HepG2 (cell line): ENCODE data around the gene CHKB. TPM values are rescaled to one million over a fixed set of nuclear protein-coding genes. Genes with fewer than 3 reads are reported as not detected.

ENCODE experiments used
- HOXA7 ChIP-seq: sonication (generic); formaldehyde crosslinking; IDR thresholded peaks from 2 replicates; pipeline ENCODE4 v1.8.1; 2022; ENCODE audit warnings: mild to moderate bottlenecking, missing genetic modification reagents, moderate library complexity
- SRSF9 ChIP-seq: fragments of 200-400 bp; formaldehyde crosslinking; IDR thresholded peaks from 2 replicates; pipeline ENCODE4 v1.6.1; 2018; ENCODE audit warnings: borderline replicate concordance, mild to moderate bottlenecking, low read depth, low read length; ENCODE audit not compliant: insufficient read depth, poor library complexity, severe bottlenecking
- YEATS4 ChIP-seq: sonication (generic); formaldehyde crosslinking; IDR thresholded peaks from 2 replicates; pipeline ENCODE4 v1.4.0; 2020; ENCODE audit warnings: missing genetic modification reagents, borderline replicate concordance
- ZNF432 ChIP-seq: sonication (generic); formaldehyde crosslinking; IDR thresholded peaks from 2 replicates; pipeline ENCODE4 v1.5.0; 2020; ENCODE audit warnings: missing genetic modification reagents, mild to moderate bottlenecking, borderline replicate concordance
- ZNF816 ChIP-seq: sonication (generic); formaldehyde crosslinking; IDR thresholded peaks from 2 replicates; pipeline ENCODE4 v1.8.0; 2022; ENCODE audit warnings: missing genetic modification reagents, mild to moderate bottlenecking, borderline replicate concordance
- polyA plus RNA-seq, 8 experiments: library from polyadenylated mRNA; depleted of rRNA in 3 of 8; stranded (reverse) in 7 of 8; unstranded in 1 of 8; fragments of >200 nt; fragmentation: Illumina TruSeq in 4 of 8; extraction: Trizol in 4 of 8; gene quantifications; 2 replicates each; pipeline versions ENCODE4 v1.2.1 to v1.2.3, GENCODE V29; 2011 to 2016; ENCODE audit warnings: low read depth in 4 of 8, missing spikeins in 1 of 8, mixed read lengths in 1 of 8; ENCODE audit not compliant: insufficient read depth in 1 of 8
- total RNA-seq, 5 experiments: library from RNA; depleted of rRNA; stranded (reverse); fragments of >200 nt; fragmentation: Illumina TruSeq; extraction: Trizol; gene quantifications; 2 replicates each; pipeline ENCODE4 v1.2.3, GENCODE V29; 2016; ENCODE audit warnings: low read depth in 1 of 5
- TF ChIP-seq, protein P1 (sequence below): IDR thresholded peaks from 2 replicates; pipeline ENCODE4 v1.6.1; 2016; ENCODE audit warnings: low read depth, missing genetic modification reagents, missing compliant biosample characterization
- TF ChIP-seq, protein P2 (sequence below): sonication (generic); formaldehyde crosslinking; IDR thresholded peaks from 2 replicates; pipeline ENCODE4 v1.5.1; 2020; ENCODE audit warnings: mild to moderate bottlenecking, moderate library complexity, missing genetic modification reagents
- TF ChIP-seq, protein P3 (sequence below): sonication (generic); formaldehyde crosslinking; IDR thresholded peaks from 2 replicates; pipeline ENCODE4 v1.5.1; 2020; ENCODE audit warnings: mild to moderate bottlenecking, missing genetic modification reagents, moderate library complexity
- TF ChIP-seq, protein P4 (sequence below): sonication (generic); formaldehyde crosslinking; IDR thresholded peaks from 2 replicates; pipeline ENCODE4 v1.5.0; 2020; ENCODE audit warnings: missing genetic modification reagents
- TF ChIP-seq, protein P5 (sequence below): sonication (generic); formaldehyde crosslinking; conservative IDR thresholded peaks from 2 replicates; pipeline ENCODE4 v1.4.0; 2020; ENCODE audit warnings: missing genetic modification reagents

CHKB gene
- total and polyA plus RNA-seq, 2 of the 13 experiments (the other 11 are each of a cell fraction or from before 2014, with no cell fraction given): 24.5 to 42.7 TPM

DNA sequence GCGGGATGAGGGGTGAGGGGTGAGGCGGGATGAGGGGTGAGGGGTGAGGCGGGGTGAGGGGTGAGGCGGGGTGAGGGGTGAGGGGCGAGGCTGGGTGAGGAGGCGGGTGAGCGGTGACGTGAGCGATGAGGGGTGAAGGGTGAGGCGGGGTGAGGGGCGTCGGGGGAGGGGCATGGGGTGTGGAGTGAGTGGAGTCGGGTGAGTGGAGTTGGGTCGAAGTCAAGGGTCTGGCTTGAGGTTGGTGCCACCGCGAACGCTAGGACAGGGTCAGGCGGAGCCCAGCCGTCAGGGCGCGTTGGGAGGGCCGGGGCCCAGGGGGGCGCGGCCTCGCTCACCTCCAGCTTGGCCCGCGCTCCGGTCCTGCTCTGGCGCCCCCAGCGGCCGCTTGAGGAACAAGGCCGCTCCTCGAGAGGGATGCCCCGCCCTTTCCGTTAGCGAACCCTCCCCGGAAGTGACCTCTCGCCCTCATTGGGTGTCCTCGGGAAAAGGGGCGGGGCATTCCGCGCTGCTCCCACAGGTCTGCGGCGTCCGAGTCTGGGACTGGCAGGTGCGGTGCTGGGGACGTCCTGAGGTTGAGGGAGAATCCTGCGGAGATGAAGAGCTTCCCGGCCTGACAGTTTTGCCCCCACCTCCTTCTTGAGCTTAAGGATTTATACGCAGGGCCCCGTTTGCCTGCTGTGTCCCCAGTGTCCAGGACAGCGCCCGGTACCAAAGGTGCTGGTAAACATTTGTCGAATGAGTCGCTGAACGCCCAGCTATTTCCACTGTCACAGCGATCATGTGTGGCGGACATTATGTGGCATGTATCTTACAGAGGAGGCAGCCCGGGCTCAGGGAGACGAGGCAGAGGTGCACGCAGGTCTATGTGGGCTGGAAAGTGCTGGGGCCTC is 19.9 kb downstream of the CHKB start, which contains the start of gene SYCE3 (continued):
- TF ChIP-seq, protein P1, sequence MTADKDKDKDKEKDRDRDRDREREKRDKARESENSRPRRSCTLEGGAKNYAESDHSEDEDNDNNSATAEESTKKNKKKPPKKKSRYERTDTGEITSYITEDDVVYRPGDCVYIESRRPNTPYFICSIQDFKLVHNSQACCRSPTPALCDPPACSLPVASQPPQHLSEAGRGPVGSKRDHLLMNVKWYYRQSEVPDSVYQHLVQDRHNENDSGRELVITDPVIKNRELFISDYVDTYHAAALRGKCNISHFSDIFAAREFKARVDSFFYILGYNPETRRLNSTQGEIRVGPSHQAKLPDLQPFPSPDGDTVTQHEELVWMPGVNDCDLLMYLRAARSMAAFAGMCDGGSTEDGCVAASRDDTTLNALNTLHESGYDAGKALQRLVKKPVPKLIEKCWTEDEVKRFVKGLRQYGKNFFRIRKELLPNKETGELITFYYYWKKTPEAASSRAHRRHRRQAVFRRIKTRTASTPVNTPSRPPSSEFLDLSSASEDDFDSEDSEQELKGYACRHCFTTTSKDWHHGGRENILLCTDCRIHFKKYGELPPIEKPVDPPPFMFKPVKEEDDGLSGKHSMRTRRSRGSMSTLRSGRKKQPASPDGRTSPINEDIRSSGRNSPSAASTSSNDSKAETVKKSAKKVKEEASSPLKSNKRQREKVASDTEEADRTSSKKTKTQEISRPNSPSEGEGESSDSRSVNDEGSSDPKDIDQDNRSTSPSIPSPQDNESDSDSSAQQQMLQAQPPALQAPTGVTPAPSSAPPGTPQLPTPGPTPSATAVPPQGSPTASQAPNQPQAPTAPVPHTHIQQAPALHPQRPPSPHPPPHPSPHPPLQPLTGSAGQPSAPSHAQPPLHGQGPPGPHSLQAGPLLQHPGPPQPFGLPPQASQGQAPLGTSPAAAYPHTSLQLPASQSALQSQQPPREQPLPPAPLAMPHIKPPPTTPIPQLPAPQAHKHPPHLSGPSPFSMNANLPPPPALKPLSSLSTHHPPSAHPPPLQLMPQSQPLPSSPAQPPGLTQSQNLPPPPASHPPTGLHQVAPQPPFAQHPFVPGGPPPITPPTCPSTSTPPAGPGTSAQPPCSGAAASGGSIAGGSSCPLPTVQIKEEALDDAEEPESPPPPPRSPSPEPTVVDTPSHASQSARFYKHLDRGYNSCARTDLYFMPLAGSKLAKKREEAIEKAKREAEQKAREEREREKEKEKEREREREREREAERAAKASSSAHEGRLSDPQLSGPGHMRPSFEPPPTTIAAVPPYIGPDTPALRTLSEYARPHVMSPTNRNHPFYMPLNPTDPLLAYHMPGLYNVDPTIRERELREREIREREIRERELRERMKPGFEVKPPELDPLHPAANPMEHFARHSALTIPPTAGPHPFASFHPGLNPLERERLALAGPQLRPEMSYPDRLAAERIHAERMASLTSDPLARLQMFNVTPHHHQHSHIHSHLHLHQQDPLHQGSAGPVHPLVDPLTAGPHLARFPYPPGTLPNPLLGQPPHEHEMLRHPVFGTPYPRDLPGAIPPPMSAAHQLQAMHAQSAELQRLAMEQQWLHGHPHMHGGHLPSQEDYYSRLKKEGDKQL (CRISPR knock-in tag): no peak
- TF ChIP-seq, protein P2, sequence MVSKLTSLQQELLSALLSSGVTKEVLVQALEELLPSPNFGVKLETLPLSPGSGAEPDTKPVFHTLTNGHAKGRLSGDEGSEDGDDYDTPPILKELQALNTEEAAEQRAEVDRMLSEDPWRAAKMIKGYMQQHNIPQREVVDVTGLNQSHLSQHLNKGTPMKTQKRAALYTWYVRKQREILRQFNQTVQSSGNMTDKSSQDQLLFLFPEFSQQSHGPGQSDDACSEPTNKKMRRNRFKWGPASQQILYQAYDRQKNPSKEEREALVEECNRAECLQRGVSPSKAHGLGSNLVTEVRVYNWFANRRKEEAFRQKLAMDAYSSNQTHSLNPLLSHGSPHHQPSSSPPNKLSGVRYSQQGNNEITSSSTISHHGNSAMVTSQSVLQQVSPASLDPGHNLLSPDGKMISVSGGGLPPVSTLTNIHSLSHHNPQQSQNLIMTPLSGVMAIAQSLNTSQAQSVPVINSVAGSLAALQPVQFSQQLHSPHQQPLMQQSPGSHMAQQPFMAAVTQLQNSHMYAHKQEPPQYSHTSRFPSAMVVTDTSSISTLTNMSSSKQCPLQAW (CRISPR knock-in tag): peak; percentile 75
- TF ChIP-seq, protein P3, sequence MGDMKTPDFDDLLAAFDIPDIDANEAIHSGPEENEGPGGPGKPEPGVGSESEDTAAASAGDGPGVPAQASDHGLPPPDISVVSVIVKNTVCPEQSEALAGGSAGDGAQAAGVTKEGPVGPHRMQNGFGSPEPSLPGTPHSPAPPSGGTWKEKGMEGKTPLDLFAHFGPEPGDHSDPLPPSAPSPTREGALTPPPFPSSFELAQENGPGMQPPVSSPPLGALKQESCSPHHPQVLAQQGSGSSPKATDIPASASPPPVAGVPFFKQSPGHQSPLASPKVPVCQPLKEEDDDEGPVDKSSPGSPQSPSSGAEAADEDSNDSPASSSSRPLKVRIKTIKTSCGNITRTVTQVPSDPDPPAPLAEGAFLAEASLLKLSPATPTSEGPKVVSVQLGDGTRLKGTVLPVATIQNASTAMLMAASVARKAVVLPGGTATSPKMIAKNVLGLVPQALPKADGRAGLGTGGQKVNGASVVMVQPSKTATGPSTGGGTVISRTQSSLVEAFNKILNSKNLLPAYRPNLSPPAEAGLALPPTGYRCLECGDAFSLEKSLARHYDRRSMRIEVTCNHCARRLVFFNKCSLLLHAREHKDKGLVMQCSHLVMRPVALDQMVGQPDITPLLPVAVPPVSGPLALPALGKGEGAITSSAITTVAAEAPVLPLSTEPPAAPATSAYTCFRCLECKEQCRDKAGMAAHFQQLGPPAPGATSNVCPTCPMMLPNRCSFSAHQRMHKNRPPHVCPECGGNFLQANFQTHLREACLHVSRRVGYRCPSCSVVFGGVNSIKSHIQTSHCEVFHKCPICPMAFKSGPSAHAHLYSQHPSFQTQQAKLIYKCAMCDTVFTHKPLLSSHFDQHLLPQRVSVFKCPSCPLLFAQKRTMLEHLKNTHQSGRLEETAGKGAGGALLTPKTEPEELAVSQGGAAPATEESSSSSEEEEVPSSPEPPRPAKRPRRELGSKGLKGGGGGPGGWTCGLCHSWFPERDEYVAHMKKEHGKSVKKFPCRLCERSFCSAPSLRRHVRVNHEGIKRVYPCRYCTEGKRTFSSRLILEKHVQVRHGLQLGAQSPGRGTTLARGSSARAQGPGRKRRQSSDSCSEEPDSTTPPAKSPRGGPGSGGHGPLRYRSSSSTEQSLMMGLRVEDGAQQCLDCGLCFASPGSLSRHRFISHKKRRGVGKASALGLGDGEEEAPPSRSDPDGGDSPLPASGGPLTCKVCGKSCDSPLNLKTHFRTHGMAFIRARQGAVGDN (CRISPR knock-in tag): peak; percentile 86
- no peak for TF ChIP-seq ZNF432
- TF ChIP-seq ZNF816: no peak
- TF ChIP-seq, protein P4, sequence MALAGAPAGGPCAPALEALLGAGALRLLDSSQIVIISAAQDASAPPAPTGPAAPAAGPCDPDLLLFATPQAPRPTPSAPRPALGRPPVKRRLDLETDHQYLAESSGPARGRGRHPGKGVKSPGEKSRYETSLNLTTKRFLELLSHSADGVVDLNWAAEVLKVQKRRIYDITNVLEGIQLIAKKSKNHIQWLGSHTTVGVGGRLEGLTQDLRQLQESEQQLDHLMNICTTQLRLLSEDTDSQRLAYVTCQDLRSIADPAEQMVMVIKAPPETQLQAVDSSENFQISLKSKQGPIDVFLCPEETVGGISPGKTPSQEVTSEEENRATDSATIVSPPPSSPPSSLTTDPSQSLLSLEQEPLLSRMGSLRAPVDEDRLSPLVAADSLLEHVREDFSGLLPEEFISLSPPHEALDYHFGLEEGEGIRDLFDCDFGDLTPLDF (CRISPR knock-in tag): no peak
- TF ChIP-seq HOXA7 (CRISPR knock-in tag): no peak
- TF ChIP-seq, protein P5, sequence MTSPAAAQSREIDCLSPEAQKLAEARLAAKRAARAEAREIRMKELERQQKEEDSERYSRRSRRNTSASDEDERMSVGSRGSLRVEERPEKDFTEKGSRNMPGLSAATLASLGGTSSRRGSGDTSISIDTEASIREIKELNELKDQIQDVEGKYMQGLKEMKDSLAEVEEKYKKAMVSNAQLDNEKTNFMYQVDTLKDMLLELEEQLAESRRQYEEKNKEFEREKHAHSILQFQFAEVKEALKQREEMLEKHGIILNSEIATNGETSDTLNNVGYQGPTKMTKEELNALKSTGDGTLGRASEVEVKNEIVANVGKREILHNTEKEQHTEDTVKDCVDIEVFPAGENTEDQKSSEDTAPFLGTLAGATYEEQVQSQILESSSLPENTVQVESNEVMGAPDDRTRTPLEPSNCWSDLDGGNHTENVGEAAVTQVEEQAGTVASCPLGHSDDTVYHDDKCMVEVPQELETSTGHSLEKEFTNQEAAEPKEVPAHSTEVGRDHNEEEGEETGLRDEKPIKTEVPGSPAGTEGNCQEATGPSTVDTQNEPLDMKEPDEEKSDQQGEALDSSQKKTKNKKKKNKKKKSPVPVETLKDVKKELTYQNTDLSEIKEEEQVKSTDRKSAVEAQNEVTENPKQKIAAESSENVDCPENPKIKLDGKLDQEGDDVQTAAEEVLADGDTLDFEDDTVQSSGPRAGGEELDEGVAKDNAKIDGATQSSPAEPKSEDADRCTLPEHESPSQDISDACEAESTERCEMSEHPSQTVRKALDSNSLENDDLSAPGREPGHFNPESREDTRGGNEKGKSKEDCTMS: no peak
- no peak for TF ChIP-seq SRSF9
- 0 out of 2 replicates have a peak, but pooled peaks have one; percentile 38 for TF ChIP-seq YEATS4 (CRISPR knock-in tag)
